Stimulated activated CD8-positive, alpha-beta memory T cell treated with anti-CD3 and anti-CD28 coated beads, Interleukin-15, amount 100 ng/mL, for 48 hours (primary cell): ENCODE data around the gene GSG1.

Experiments used
- DNase-seq, 2 donors: peaks; one replicate each; pipeline ENCODE4 v3.0.0-alpha.2; 2020; ENCODE audit warnings: low read depth in 2 of 2

The GSG1 gene

DNA sequence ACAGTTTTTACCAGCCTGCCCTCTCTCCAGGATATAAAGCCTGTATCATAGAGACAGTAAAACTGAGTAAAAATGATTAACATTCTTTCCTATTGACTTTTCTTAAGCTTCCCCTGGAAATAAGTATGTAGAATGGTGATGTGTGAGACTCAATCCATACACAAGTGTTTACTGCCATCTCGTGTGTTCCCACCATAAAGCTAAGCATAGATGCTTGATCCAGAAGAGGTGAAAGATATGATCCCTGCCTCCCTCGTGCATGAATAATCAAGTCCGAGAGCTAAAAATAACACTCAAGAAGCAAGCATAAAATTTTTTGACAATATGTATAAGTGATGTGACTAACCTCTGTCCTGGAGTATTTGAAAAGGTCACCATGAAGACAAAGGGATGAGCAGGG lies 16.9 kb upstream of the GSG1 start:
- DNase-seq = no peak

DNA sequence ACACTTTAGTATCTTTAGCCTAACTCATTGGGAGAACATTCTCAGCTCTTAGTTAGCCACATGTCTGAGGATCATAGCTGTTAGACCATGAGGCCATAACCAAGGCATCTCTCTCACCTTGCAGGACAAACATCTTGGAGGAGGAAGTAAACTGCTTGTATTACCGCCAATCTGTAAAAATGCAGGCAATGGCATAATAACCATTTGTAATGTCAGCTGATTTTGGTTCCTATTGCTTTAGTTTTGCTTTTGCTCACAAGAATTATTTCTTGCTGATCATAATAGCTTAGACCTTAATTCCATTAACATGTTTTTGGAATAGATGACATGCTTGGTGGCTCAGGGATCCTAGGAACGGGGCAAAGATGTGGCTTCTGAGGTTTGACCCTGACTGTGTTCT lies 16.4 kb upstream of the GSG1 start:
- DNase-seq = no peak

DNA sequence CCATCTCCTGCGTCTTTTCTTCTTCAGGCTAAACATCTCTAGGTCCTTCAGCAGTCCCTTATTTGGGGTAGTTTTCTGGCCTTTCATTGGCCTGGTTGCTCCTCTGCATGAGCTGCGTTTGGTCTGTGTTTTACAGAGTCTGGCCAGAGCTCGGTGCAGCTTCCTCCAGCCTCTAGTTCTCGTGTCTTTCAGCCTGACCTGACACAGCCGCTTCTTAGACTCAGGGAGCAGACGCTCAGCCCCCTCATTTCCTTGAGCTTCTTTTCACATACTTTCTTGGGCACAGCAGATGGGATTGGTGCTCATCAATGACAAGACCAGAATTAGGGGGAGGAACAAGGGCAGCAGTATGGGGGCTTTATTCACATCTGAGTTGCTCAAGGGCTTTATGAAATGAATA lies 13.6 kb upstream of the GSG1 start:
- DNase-seq = no peak

DNA sequence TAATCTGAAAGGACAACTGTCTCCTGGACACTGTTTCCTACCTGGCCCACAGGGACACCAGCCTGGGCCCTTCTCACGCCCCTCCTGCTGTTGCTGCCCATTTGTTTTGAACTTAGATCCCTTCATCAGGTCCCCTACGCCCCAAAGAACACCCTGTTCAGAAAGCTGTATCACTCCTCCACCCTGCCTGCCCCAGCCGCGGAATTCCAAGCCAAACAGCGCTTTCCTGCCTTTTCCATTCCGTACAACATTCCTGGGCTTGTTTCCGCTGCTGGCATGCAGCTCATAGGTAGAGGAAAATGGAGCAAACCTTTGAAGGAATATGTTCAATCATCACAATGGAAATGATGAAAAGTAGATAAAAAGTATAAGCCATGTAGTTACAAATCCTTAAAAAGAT lies 12.8 kb upstream of the GSG1 start:
- no peak for DNase-seq

DNA sequence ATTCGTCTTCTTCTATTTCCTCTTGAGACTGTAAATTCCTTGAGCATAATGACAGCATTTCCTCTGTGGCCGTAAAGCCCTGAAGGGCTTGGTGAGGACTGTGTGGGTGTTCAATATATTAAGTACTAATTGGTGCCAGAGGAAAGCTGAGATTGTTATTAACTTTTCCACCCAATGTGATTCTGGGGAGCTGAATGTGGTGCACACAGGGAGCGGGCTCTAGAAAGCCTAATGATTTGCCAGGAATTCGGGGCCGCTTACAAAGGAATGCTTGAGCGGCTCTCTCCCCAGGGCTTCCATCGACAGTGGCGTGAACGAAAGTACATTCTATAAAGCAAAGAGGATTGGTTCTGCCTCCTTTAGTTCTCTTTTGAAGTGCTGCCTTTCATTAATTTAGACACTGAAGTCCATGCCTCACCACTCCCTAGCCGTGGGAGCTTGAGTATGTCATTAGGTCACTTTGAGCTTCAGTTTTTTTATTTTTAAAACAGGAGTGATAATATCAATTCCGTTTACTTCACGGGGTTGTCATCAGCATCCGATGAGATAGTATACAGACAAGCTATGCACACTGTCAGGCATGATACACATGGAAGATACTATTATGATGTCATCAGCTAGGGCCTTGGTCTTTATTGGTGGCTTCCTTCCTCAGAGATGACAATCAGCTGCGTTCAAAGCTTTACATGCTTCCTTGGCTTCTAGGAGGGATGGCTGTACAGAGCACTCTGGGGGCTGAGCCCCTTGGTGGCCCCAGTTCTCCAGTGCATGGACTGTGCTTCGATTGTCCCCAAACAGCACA lies 11.0 kb upstream of the GSG1 start:
- no peak for DNase-seq

DNA sequence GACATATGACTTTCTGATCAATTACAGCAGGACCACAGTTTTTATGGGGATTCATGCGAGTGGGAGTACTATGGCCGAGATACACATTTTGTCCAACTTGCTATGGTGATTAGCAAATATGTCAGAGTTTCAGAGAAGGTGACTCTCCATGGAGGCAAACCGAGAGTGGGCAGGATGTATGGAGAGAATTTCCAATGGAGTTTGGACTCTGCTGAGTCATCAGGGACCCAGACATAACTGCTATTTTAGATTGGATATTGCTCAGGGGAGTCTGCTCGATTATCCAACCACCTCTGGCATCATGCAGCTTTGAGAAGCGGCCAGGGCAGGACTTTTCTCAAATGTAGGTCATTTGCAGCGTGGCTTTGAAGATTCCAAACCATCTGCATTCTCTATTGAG lies 9.5 kb upstream of the GSG1 start:
- DNase-seq = no peak

DNA sequence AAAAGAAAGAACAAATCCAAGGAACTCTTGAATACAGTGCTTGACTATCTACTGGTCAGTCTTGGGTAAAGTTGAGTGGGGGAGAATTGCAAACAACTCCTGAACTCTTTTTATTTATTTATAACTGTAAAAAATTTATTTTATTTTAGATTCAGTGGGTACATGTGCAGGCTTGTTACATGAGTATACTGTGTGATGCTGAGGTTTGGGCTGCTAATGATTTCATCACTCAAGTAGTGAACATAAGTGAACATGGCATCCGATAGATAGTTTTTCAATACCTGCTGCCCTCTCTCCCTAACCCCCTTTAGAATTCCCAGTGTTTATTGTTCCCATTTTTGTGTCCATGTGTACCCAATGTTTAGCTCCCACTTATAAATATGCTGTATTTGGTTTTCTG lies 3.2 kb upstream of the GSG1 start:
- DNase-seq = no peak

DNA sequence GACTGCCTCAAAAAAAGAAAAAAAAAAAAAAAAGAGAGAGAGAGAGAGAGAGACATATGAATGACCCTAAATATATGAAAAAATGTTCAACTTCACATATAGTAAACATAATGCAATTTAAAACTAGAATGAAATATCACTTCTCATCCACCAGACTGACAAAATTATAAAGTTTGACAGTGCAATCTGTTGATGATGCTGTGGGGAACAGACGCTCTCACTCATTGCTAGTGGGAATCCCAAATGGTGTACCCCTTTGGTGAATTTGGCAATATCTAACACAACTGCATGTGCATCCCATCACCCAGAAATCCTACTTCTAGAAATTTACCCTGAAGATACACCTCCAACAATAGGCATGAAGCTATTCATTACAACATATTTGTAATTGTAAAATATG lies 2.3 kb upstream of the GSG1 start:
- no peak for DNase-seq

DNA sequence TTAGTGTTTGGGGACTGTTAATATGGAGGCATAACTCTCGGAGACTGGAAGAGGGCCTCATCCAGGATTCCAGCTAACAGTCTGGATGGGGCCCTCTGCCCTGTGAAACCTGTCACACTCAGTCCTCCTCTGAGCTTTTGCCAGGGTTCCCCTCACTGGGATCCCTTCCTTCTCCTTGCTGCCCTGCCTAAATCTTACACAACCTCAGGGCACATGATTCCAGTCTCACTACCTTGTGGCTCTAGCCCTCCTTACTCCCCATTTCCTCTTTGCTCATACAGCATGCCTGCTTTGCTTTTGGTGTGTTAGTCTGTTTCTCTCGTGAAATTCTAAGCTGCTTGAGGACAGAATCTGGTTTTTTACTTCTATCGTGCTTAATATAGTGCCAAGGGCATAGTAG lies 942 bp upstream of the GSG1 start:
- DNase-seq = no peak

DNA sequence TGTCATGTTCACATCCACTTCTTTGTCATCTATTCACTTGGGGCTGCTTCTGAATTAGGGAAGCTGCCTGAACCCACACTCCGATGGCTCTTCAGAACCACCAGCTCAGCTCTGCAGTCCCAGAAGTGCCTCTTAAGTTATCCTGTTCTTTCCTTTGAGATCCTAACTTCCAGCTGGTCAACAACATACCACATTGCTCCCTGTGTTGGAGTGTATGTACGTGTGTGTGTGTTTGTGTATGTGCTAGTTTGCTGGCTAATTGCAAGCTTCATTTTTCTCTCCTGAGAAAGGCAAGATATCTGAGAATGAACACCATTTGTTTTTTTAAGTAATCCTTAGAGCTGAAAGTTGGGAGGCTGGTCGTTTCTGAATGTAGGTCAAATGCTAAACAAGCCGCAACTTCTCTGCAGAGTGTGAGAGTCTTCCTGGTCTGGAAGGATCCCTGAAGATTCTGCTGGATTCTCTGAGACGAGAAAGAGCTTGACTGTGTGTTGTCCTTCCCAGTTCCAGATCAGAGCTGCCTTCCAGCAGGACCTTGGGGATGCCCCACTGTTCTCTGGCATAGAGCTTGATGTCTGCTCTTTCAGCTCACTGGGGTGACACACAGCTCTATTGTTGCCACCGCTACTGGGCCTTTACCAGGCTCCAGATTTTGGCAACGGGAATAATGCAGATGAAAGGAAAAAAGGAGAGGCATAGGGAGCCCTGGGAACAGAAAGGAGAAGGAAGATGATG lies 839 bp downstream of the GSG1 start:
- no peak for DNase-seq

DNA sequence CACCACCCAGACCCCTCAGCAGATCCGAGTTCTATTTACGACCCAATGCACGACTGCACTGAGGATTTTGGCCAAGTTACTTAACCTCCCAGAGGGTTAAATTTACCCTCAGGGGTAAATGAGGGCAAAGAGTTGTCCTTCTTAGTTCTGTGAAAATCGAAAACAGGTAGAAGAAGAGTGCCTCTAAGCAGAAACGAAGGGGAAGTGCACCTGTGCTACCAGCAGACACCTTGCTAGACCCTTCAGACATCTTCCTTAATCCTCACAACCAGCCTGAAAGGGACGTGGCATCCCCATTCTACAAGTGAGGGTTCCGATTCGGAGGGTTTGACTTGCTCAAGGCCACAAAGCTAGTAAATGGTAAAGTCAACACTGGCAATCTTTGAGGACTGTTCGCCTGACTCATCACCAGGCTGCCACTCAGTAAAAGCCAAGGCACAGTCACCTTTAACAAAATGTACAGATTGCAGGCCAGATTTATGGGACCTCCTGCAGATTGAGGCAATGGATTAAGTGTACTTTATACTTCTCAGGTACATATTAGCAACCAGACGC lies 1.6 kb downstream of the GSG1 start:
- DNase-seq = peak in 1 of 2 donors; percentile 28

DNA sequence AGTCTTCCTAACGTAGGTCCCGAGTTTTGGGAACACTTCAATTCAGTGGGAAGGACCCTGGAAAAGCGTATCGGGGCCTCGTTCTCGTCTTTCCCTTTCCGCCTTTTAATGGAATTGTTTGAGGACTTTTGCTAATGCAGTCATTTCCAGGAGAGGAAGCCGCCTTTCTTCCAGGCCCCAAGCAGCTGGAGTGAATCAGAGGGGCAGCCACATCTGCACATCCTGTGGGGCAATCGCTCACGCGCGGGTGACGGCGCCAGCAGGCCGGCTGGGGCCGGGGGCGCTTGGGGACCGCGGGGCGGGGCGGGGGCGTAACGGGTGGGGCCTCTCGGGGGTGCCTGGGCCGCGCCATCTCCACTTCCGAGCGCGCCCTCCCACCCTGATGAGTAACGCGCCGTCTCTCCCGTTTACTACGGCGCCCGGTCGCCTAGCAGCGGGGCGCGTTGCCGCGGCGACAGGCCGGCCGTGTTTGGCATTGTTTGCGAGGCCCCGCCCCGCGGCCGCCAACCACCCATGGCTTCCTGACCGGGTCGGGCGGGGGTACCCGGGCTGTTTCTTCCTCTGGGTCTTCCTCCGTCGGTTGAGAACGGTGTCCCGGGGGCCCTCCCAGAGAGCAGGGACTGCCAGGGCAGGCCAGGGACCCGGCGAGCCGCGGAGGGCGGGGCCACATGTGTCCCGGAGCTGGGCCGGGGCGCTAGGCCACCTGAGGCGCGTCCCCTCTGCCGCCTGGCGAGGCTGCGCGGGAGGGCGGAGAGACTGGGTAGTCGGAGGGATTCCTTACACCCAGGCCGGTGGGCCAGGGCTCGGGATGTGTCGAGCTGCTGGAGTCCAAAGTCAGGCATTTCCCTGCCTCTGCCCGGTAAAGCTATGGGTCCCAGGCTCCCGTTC lies 2.3 kb downstream of the GSG1 start:
- DNase-seq = peak; percentile 86 to 88

DNA sequence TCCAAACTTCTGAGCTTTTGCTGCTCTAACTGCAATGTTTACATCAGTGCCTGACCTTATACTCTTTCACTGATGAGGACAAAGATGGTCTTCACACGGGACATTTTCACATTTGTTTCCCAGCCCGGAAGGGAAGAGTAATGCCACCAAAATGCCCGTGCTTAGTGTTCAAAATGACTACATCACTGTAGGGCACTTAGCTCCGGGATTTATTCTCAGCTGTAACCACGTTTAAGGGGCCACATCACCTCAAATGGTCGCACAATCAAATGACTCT lies 2.9 kb downstream of the GSG1 start:
- no peak for DNase-seq

DNA sequence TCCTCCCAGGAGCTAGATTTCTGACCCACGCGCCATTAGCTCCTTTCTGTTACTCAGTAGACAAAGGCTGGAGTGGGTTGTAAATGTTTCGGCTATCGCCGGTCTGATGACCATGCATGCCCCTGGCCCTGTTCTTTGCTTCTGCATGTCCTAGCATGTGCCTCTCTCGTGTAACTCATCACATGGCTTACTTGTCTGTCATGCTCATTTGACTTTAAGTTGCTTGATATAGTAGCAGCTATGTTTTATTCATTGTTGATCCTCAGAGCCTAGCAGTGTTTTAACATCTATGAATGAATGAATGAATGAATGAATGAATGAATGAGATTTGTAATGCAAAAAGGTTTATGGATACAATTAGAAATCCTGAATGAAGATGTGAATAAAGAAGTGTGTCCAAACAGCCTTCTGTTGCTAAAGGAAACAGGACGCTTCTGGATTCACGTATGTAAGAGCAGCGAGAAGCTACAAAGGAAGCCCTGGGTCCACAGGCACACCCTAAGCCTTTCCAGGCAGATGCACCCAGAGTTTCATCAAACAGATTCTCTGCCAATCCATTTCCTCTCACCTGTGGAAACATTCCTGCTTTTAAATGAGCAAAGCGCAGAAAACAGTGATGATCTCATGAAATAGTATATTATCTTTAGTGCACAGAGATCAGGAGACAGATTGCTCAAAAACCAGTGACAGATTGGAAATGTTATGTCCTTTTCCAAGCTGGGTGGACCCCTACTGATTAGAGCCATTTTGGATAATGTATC lies 3.4 kb downstream of the GSG1 start:
- DNase-seq = no peak

DNA sequence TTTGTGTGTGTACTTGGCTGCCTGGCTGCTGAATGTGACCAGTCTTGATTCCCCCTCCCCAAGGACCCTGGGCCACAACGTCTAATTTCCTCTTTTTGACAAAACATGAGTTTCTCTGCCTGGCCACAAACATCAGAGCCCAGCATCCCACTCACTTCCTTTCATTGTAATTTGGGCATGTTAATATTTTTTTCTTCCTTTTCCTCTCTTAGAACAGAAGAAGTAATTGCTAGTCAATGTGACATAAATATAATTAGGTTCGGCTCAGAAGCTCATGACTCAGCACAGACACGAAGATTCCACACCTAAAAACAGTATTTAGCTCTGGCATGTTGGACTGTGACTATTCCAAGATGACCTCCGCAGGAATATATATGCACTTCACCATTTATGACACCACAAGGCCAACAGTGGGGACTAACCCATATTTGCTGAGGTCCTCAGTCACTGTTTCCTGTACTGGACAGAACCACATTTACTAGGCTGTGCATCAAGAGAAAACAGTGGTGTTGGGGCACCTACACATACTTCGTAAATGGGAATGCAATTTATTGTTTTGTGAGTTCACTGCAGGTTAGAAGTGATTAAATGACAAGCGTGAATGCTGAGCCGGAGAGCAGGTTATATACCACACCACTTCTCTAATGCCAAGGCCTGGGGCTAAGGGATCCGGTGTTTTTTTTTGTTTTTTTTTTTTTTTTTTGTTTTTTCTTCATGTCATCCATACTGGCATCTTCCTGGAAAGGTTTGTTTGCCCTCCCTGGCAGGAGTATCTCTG lies 4.2 kb downstream of the GSG1 start:
- DNase-seq = no peak

DNA sequence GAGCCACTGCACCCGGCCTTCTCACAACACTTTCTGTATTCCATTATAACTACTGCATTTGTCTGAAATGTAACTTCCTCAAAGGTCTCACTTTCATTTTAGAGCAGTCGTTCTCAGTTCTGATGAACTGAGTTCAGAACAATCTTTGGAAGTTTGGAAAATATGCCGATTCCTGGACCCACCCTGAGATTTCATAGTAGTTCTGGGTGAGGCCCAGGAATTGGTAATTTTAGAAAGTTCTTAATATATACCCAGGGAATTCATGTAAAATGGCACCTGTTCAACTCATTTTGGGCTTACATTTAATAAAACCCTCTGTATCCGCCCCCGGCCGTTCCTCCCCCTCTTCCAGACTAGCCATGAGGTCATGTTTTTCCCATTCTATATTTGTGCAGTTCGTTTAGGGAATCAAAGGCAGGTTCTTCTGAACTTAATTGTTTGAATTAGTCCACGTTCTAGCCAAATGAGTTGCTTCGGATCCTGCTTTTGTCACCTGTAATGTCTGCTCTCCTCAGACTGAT lies 5.9 kb downstream of the GSG1 start:
- no peak for DNase-seq

DNA sequence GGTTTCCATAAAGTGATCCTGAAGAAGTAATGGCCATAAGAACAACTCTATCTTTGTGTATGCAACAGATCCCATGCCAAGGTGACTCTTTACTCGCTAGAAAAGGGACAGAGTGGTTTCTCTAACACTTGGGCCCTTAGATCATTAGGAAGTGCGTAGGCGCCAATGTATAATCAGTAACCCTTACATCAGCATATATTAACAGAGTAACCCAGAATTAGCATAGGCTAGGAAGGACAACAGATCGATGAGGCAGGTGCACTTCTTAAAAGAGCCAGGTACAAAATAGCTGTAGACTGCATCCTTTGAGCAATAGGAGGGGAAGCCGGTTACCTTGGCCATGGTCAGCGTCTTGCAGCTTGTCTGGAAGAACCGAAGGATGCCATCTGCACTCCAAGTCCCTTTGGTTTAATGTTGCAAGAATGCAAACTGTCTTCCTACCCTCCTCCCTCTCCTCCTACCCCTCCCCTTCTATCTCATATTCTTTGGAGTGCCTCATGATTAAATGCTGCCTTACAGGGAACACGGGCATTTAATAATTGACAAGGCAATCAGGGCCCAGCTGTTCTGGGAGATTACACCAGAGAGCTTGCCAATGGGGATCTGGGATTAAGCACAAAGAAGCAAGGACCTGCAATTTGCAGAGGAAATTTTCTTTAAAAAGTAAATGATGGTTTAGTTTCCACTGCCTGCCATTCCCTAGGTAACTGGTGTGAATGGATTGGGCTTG lies 8.0 kb downstream of the GSG1 start:
- DNase-seq = no peak

DNA sequence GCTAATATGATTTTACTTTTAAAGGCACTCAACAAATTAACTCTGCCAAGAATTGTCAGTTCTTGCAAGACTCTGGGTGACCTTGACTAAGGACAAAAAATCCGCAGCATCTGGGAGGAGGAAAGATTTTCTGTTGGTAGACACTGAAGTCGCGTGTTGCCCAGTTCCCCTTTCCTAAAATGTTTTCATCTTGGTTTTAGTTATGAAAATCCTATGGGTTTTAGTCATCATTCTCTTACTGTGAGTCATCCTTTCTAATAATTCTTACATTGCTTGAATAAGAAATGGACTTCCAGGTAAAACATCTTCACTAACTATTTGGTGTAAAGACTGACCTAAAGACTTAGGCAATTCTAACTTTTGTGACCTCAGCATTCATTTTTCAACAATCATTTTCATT lies 9.1 kb downstream of the GSG1 start:
- DNase-seq = no peak

DNA sequence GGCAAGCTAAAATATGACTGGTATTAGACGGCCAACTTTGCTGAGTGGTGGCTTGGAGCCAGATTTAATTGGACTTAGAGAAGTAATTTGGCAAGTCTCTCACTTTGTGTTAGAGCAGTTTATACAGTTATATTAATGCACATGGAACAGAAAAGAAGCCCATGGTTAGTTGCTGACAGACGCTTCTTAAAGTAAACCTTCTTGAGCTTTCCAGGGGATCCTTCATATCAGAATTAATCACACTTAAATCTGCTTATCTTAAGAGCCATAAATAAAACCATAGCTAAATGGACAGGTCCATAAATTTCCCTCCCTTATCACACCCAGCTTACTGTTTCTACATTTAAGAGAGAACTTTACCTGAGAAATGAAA lies 9.6 kb downstream of the GSG1 start:
- DNase-seq = no peak
